GM18498 (cell line): Measurements from ENCODE around the gene RIMS1.
A peak's percentile ranks its signal among the peaks of the same experiment; 100 is the strongest.

ENCODE experiments used
- ATAC-seq: cut with Tn5 transposase; IDR thresholded peaks from one replicate; pipeline ENCODE4 v1.9.1; 2021; ENCODE audit warnings: mild to moderate bottlenecking, moderate library complexity; ENCODE audit not compliant: unreplicated experiment

RIMS1 gene

GRCh38 chr6:72216222-72217068 is 330.1 kb downstream of the RIMS1 start:
- no peak for ATAC-seq

- no peak for ATAC-seq
Measured at GRCh38 chr6:72217626-72218025, 331.3 kb downstream of the RIMS1 start.

DNA sequence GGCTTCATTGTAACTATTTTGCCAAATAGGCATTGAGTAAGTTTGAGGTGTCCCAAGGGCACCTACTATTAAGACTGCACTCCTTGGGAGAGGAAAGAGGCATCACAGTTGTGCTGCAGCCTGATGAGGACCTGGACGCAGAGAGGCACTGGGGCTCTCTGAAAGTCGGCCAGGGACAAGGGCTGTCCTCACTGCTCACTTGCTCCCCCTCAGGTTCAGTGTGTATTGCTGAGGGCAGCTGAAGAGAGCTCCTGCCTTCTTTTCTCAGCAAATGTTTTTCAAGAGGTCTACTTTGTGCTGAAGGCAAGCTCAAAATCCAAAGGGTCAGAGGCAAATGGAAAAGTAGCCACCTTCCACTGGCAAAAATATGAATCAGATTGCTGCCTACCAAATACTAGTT is 331.8 kb downstream of the RIMS1 start:
- peak; percentile 88 for ATAC-seq

DNA sequence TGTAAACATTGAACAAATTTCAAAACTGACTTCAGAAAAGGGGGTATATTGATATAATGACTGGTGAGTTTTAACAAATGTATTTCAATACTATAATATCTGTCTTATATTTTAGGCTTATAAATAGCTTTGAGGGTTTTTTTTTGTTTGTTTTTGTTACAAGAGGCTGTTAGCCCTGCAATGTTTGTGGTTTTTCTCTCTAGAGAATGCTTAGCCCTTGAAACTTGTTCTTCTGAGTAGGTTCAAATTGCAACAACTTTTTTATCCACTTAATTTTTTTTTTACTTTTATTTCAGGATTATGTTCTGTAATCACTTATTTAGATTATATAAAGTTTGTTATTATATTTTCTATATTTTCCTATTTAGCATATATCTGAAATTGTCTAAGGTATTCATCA is 333.2 kb downstream of the RIMS1 start:
- ATAC-seq: no peak

- no peak for ATAC-seq
Measured at GRCh38 chr6:72238021-72238420, 351.7 kb downstream of the RIMS1 start.

DNA sequence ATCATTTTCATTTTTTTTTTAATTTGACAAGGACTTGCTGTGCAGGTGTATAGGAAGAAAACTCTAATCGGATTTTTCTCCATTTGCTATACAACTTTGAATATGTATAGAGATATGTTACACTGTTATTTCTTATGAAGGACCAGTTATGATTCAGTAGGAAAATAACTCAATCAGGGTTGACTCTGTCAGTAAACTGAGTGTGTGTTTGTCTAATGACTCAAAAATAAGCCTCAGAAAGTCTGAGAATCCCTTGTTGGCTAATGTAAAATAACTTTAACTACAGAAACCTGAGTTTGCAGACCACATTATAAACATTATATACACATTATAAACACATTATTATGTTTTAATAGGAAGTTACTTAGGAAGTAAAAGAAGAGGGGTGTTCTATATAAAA is 352.6 kb downstream of the RIMS1 start:
- ATAC-seq: no peak

- ATAC-seq: no peak
Measured at GRCh38 chr6:72245565-72245964, 359.2 kb downstream of the RIMS1 start.

- ATAC-seq: no peak
Measured at GRCh38 chr6:72246926-72247325, 360.6 kb downstream of the RIMS1 start.

- no peak for ATAC-seq
Measured at GRCh38 chr6:72248621-72249020, 362.3 kb downstream of the RIMS1 start.

- ATAC-seq: no peak
Measured at GRCh38 chr6:72250664-72251063, 364.3 kb downstream of the RIMS1 start.

- ATAC-seq: no peak
Measured at GRCh38 chr6:72260489-72260888, 374.1 kb downstream of the RIMS1 start.

DNA sequence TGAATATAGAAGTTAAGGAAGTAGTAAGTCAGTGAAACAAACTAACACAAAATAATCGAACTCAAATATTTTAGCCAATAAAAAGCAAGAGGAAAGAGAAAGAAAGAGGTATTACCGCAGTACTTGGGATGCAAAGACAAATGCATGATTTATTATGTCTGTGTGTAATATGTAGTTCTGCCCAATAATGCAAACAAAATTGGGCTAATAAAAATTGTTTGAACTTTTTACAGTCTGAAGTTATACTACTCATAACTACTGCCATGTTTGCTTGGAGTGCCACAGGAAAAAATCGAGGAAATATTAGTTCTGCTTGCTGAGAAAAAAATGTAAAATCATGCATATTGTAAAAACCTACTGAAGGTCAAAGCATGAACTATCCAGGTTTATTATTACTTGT is 375.2 kb downstream of the RIMS1 start:
- ATAC-seq: no peak

GRCh38 chr6:72262254-72262653 is 375.9 kb downstream of the RIMS1 start:
- ATAC-seq: no peak

DNA sequence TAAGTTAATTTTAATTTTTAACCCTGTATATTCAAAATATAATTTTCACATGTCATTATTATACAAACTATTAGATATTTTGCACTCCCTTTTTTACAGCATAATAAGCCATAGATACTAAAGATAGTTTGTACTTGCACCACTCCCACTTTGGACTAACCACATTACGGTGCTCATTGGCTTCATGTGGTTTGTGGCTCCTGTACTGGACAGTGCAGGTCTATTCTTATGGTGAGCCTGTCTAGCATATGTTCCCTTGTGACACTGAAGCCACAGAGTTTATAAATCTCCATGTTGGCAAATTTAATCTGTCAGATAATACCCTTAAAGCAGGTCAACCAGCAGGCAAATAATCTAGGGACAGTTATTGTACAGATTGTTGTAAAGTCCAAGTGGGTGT is 381.1 kb downstream of the RIMS1 start:
- ATAC-seq: no peak

DNA sequence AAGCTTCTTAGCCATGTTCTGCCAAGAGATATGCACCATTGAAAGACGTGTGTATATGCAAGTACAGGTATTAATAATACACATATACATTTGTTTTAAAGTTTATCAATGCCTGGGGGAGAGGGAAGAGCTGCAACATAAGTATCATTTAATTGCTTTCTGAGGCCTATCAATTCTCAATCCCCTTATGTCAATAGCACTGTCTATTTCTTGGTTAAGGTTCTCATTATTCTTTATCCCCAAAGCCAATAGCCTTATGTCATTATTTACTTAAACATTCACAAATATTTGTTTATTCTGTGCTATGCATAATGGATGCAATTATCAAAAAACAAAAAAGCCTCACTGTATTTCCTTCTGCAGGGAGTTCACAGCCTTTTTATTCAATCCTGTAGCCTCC is 385.2 kb downstream of the RIMS1 start:
- ATAC-seq: no peak

DNA sequence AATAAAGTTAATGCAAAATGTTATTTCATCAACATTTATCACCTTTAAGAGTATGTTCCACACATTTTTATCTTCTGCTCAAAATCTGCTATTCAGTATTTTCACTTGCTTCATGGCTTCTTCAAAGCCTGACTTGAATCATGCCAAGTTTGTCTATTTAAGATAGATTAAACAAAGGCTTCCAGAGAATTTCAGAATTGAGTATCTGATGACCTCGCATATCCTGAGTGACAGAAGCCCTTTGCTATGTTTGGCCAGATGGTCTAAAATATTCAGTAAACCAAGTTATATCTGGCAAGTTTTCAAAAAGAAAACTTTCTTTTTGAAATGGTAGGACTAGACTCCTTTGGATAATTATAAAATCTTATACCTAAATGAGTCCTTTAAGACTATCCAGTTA is 386.6 kb downstream of the RIMS1 start:
- ATAC-seq: no peak

GRCh38 chr6:72275888-72276287 is 389.5 kb downstream of the RIMS1 start:
- ATAC-seq: no peak

GRCh38 chr6:72282201-72282600 is 395.9 kb downstream of the RIMS1 start:
- no peak for ATAC-seq

DNA sequence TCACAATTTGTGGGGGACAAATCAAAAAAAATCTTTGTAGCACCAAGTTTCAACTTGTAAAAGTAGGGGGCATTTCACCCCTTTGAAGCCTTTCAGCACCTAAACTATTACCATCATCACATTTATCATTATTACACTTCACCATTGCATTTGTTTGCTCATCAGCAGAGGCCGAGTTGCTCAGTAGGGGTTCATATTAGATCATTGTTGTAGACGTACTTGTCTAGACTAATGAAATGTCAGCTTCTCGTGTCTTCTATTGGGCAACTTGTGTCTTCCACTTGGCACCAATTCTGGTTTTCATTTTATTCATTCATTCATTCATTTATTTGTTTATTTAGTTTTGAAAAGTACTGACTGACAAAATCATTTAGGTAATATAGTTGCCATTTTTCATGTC is 397.2 kb downstream of the RIMS1 start:
- ATAC-seq: no peak

DNA sequence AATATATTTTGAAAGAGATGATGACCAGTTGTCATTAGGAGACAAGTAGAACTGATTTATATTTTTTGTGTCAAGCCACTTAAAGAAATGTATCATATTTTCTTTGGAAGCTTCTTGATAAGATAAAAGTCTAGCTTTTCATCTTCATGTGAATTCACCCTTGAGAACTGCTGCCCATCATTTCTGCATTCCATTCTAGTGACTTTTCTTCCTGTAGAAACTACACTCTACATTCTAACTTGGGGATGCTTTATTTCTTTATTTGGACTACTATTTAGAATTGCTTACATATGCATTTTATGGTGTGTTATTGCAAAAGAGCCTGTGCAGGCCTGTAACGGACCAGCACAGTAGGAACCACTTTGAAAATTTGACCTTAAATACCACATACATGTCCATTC is 400.6 kb downstream of the RIMS1 start:
- ATAC-seq: no peak

- no peak for ATAC-seq
Measured at GRCh38 chr6:72287801-72288200, 401.5 kb downstream of the RIMS1 start.

GRCh38 chr6:72288592-72288991 is 402.2 kb downstream of the RIMS1 start:
- no peak for ATAC-seq

GRCh38 chr6:72290620-72291019 is 404.3 kb downstream of the RIMS1 start:
- ATAC-seq: no peak
